GM12864 (cell line): Measurements from ENCODE around the gene CCDC175.

ENCODE experiments used
- DNase-seq: peaks from one replicate; pipeline ENCODE4 v3.0.0-alpha.2; 2011; ENCODE audit warnings: low read depth
- H3K4me3 ChIP-seq: 2 replicates; pipeline ENCODE4 v1.5.1; 2011; ENCODE audit warnings: mild to moderate bottlenecking, low read depth, low read length, control low read depth
- CTCF ChIP-seq: IDR thresholded peaks from 2 replicates; pipeline ENCODE4 v1.5.1; 2011; ENCODE audit warnings: low read depth, mild to moderate bottlenecking, moderate library complexity, low read length, control low read depth, inconsistent platforms; ENCODE audit errors: missing control alignments

Gene CCDC175

GRCh38 chr14:59591641-59592370, 15.2 kb upstream of the CCDC175 start:
- TF ChIP-seq CTCF: no peak
- no peak overlapping the region for H3K4me3 ChIP-seq
- no peak for DNase-seq

GRCh38 chr14:59588101-59588500, 11.5 kb upstream of the CCDC175 start:
- no peak overlapping the region for H3K4me3 ChIP-seq
- DNase-seq: no peak
- TF ChIP-seq CTCF: no peak

- DNase-seq: no peak
- no peak overlapping the region for H3K4me3 ChIP-seq
- TF ChIP-seq CTCF: no peak
Measured at GRCh38 chr14:59585891-59586554, 9.4 kb upstream of the CCDC175 start.

GRCh38 chr14:59583755-59584154, 7.1 kb upstream of the CCDC175 start:
- H3K4me3 ChIP-seq: no peak overlapping the region
- TF ChIP-seq CTCF: no peak
- DNase-seq: no peak

GRCh38 chr14:59582845-59583509, 6.4 kb upstream of the CCDC175 start:
- H3K4me3 ChIP-seq: no peak overlapping the region
- no peak for TF ChIP-seq CTCF
- DNase-seq: no peak

GRCh38 chr14:59582161-59582560, 5.5 kb upstream of the CCDC175 start:
- no peak for TF ChIP-seq CTCF

More at GRCh38 chr14:59582161-59582560, 5.5 kb upstream of the CCDC175 start:
- no peak for DNase-seq
- H3K4me3 ChIP-seq: no peak overlapping the region
